Mesodermal cell (in vitro differentiated cells): ENCODE data around the gene ARID4B.

Source experiments
- H3K27ac ChIP-seq: 2 replicates; pipeline ENCODE4 v1.7.0; 2013; ENCODE audit warnings: mild to moderate bottlenecking, low read depth, low read length, moderate library complexity; ENCODE audit not compliant: severe bottlenecking
- H3K36me3 ChIP-seq: 2 replicates; pipeline ENCODE4 v1.7.1; 2013; ENCODE audit warnings: mild to moderate bottlenecking, low read length, moderate library complexity; ENCODE audit not compliant: control insufficient read depth, insufficient read depth
- H3K4me1 ChIP-seq: one replicate; pipeline ENCODE4 v1.7.1; 2013; ENCODE audit warnings: mild to moderate bottlenecking, low read length; ENCODE audit not compliant: insufficient read depth, control insufficient read depth, poor library complexity, severe bottlenecking
- H3K4me3 ChIP-seq: 2 replicates; pipeline ENCODE4 v1.7.0; 2013; ENCODE audit warnings: low read length, control low read depth, mild to moderate bottlenecking; ENCODE audit not compliant: insufficient read depth, poor library complexity, severe bottlenecking; ENCODE audit errors: extremely low read depth
- H3K9me3 ChIP-seq: 2 replicates; pipeline ENCODE4 v1.7.1; 2013; ENCODE audit warnings: mild to moderate bottlenecking, low read length, moderate library complexity; ENCODE audit not compliant: control insufficient read depth
- WGBS, 2 experiments: methylation state at CpG; one replicate each; pipeline ENCODE4 v1.1.5; 2013; ENCODE audit warnings: missing lambda C conversion rate in 2 of 2; ENCODE audit not compliant: insufficient coverage in 2 of 2; 5-methylcytosine and 5-hydroxymethylcytosine counted together

Gene ARID4B

GRCh38 chr1:235296729-235297128, 31.2 kb downstream of the ARID4B start:
- Histone ChIP-seq H3K9me3 (peaks cover 5% of the 10 kb centered on the region), H3K4me3 (no peak overlapping the region), H3K4me1 (no peaks in the 10 kb centered on the region), H3K27ac (no peak overlapping the region), H3K36me3 (no peaks in the 10 kb centered on the region)
- 88 to 89% methylated on average over 1 of the region's 1 CpG for WGBS, 2 experiments

- H3K4me1 ChIP-seq = no peaks in the 10 kb centered on the region
- peak overlapping the region; percentile 20 for H3K27ac ChIP-seq
- 93 to 96% methylated on average over 2 to 3 of the region's 5 CpGs for WGBS, 2 experiments
- H3K4me3 ChIP-seq = no peak overlapping the region
- no peaks in the 10 kb centered on the region for H3K36me3 ChIP-seq
- peaks cover 5% of the 10 kb centered on the region for H3K9me3 ChIP-seq
These were observed 32.1 kb downstream of the ARID4B start for GRCh38 chr1:235295902-235296350.

- H3K4me3 ChIP-seq = no peak overlapping the region
- H3K36me3 ChIP-seq = peaks cover 3% of the 10 kb centered on the region
- no peak overlapping the region for H3K27ac ChIP-seq
- H3K9me3 ChIP-seq = peaks cover 5% of the 10 kb centered on the region
- H3K4me1 ChIP-seq = no peaks in the 10 kb centered on the region
These were observed 34.5 kb downstream of the ARID4B start for GRCh38 chr1:235293322-235293942.

GRCh38 chr1:235292790-235293189, 35.2 kb downstream of the ARID4B start:
- Histone ChIP-seq H3K4me1 (no peaks in the 10 kb centered on the region), H3K36me3 (peaks cover 3% of the 10 kb centered on the region), H3K27ac (no peak overlapping the region), H3K4me3 (no peak overlapping the region), H3K9me3 (peaks cover 3% of the 10 kb centered on the region)
- 95 to 100% methylated on average over 3 to 4 of the region's 4 CpGs for WGBS, 2 experiments

GRCh38 chr1:235291599-235292091, 36.3 kb downstream of the ARID4B start:
- Histone ChIP-seq H3K9me3 (no peaks in the 10 kb centered on the region), H3K27ac (no peak overlapping the region), H3K36me3 (peaks cover 3% of the 10 kb centered on the region), H3K4me1 (peaks cover 6% of the 10 kb centered on the region), H3K4me3 (no peak overlapping the region)
- 100% methylated on average over 1 to 2 of the region's 6 CpGs for WGBS, 2 experiments

- peaks cover 3% of the 10 kb centered on the region for H3K36me3 ChIP-seq
- H3K4me3 ChIP-seq = no peak overlapping the region
- no peak overlapping the region for H3K27ac ChIP-seq
- 81 to 90% methylated on average over 6 to 7 of the region's 12 CpGs for WGBS, 2 experiments
- peaks cover 6% of the 10 kb centered on the region for H3K4me1 ChIP-seq
- no peaks in the 10 kb centered on the region for H3K9me3 ChIP-seq
These were observed 37.1 kb downstream of the ARID4B start for GRCh38 chr1:235290740-235291502.

- Histone ChIP-seq H3K36me3 (peaks cover 3% of the 10 kb centered on the region), H3K4me1 (peaks cover 6% of the 10 kb centered on the region), H3K27ac (no peak overlapping the region), H3K4me3 (no peak overlapping the region), H3K9me3 (no peaks in the 10 kb centered on the region)
- 94 to 95% methylated on average over 7 to 8 of the region's 12 CpGs for WGBS, 2 experiments
These were observed 37.9 kb downstream of the ARID4B start for GRCh38 chr1:235289859-235290739.

GRCh38 chr1:235287208-235287882, 40.6 kb downstream of the ARID4B start:
- no peak overlapping the region for H3K4me3 ChIP-seq
- peaks cover 3% of the 10 kb centered on the region for H3K36me3 ChIP-seq
- WGBS, 2 experiments = no CpG with 5 or more reads among the region's 4 CpGs
- H3K4me1 ChIP-seq = peaks cover 6% of the 10 kb centered on the region
- no peaks in the 10 kb centered on the region for H3K9me3 ChIP-seq
- H3K27ac ChIP-seq = no peak overlapping the region

- WGBS, 2 experiments = 63 to 100% methylated on average over 1 of the region's 1 CpG
- H3K27ac ChIP-seq = no peak overlapping the region
These were observed 41.3 kb downstream of the ARID4B start for GRCh38 chr1:235286667-235287066.

GRCh38 chr1:235284231-235284769, 43.7 kb downstream of the ARID4B start:
- peaks cover 6% of the 10 kb centered on the region for H3K4me1 ChIP-seq
- no peak overlapping the region for H3K27ac ChIP-seq
- no peaks in the 10 kb centered on the region for H3K9me3 ChIP-seq
- no peak overlapping the region for H3K4me3 ChIP-seq
- whole genome bisulfite sequencing, 2 experiments = 95 to 100% methylated on average over 2 to 5 of the region's 6 CpGs
- no peaks in the 10 kb centered on the region for H3K36me3 ChIP-seq

More at GRCh38 chr1:235286667-235287066, 41.3 kb downstream of the ARID4B start:
- Histone ChIP-seq H3K4me1 (peaks cover 6% of the 10 kb centered on the region), H3K4me3 (no peak overlapping the region), H3K9me3 (no peaks in the 10 kb centered on the region), H3K36me3 (peaks cover 3% of the 10 kb centered on the region)
